Mucosa of descending colon (tissue), 3 donors: Measurements from ENCODE around the gene TRPM3. TPM values are rescaled to one million over a fixed set of nuclear protein-coding genes. Genes with fewer than 3 reads are reported as not detected.
A peak's percentile ranks its signal among the peaks of the same experiment; 100 is the strongest.

ENCODE experiments used
- ATAC-seq: fragments of 200-7000 bp; cut with Tn5 transposase; one replicate; pipeline ENCODE4 v1.9.1; 2020; ENCODE audit warnings: mild to moderate bottlenecking, moderate library complexity
- DNase-seq, 3 donors: peaks; one replicate each; pipeline ENCODE4 v3.0.0-alpha.2; 2020
- H3K36me3 ChIP-seq: fragments of 200-600 bp; one replicate; pipeline ENCODE4 v1.8.0; 2021; ENCODE audit warnings: low read depth, mild to moderate bottlenecking
- H3K4me1 ChIP-seq: fragments of 200-600 bp; one replicate; pipeline ENCODE4 v1.8.0; 2021; ENCODE audit warnings: low read depth, mild to moderate bottlenecking
- H3K4me3 ChIP-seq: fragments of 200-600 bp; one replicate; pipeline ENCODE4 v1.8.0; 2021; ENCODE audit warnings: mild to moderate bottlenecking
- H3K9me3 ChIP-seq: fragments of 200-600 bp; one replicate; pipeline ENCODE4 v1.8.0; 2021; ENCODE audit warnings: mild to moderate bottlenecking
- CTCF ChIP-seq: fragments of 200-600 bp; IDR thresholded peaks from one replicate; pipeline ENCODE4 v1.8.0; 2022; ENCODE audit warnings: antibody characterized with exemption, mild to moderate bottlenecking
- intact Hi-C, 2 donors: fragments of 100-400 bp; cut with DNase I in 1 of 2; cut with micrococcal nuclease in 1 of 2; formaldehyde crosslinking; loops; one replicate each; pipeline versions ENCODE4 v1.11.0 to v1.11.1; 2022; cut with DNase I, micrococcal nuclease
- total RNA-seq, 3 donors: library from RNA; stranded (reverse); fragmentation: NEBNext Ultra II Directional in 2 of 3; extraction: Animal tissue kit (Norgen Biotek cat#: 25700) in 2 of 3; gene quantifications; one replicate each; pipeline versions ENCODE4 v1.2.1 to v1.2.4, GENCODE V29; 2021 to 2023
- donor health status: DM: no; HTN: no; CAD: no; lungs with moderate emphysema.
- donor health status: DM: no; HTN: no; CAD: no.
- donor health status: DM: no; HTN: yes; CAD: no.

Gene TRPM3
- total RNA-seq, 3 donors from 2014 or later = 0.29 to 0.55 (median 0.51) TPM

GRCh38 chr9:70595211-70595610 is 526.2 kb downstream of the TRPM3 start:
- no peak for TF ChIP-seq CTCF
- DNase-seq (no peak), ATAC-seq (no peak)
- no peak overlapping the region for H3K4me3 ChIP-seq
- intact Hi-C loops = loop anchor here in 1 of 2 donors (10.0 kb wide), 1 partner anchor 180 kb away; the partner anchor contains the start of gene KLF9
- no peaks in the 10 kb centered on the region for H3K9me3 ChIP-seq
- H3K4me1 ChIP-seq = no peaks in the 10 kb centered on the region
- H3K36me3 ChIP-seq = no peaks in the 10 kb centered on the region

GRCh38 chr9:70594386-70594944 is 527.0 kb downstream of the TRPM3 start:
- Histone ChIP-seq H3K9me3 (no peaks in the 10 kb centered on the region), H3K4me3 (no peak overlapping the region), H3K4me1 (no peaks in the 10 kb centered on the region), H3K36me3 (no peaks in the 10 kb centered on the region)
- no peak for TF ChIP-seq CTCF
- intact Hi-C loops = loop anchor here in 1 of 2 donors (10.0 kb wide), 1 partner anchor 180 kb away; the partner anchor contains the start of gene KLF9
- ATAC-seq = no peak
- no peak for DNase-seq

- intact Hi-C loops = loop anchor here in 1 of 2 donors (10.0 kb wide), 1 partner anchor 178 kb away; the partner anchor contains the start of gene KLF9
- no peaks in the 10 kb centered on the region for H3K9me3 ChIP-seq
- no peak overlapping the region for H3K4me3 ChIP-seq
- no peak for ATAC-seq
- no peak for DNase-seq
- H3K4me1 ChIP-seq = no peaks in the 10 kb centered on the region
- H3K36me3 ChIP-seq = no peaks in the 10 kb centered on the region
- TF ChIP-seq CTCF = no peak
These were observed 528.2 kb downstream of the TRPM3 start for GRCh38 chr9:70593241-70593640.

GRCh38 chr9:70590315-70590677 is 531.1 kb downstream of the TRPM3 start:
- intact Hi-C loops = loop anchor here in 1 of 2 donors (10.0 kb wide), 1 partner anchor 175 kb away; the partner anchor contains the start of gene KLF9
- no peaks in the 10 kb centered on the region for H3K4me1 ChIP-seq
- no peak overlapping the region for H3K4me3 ChIP-seq
- DNase-seq (no peak), ATAC-seq (no peak)
- TF ChIP-seq CTCF = no peak
- no peaks in the 10 kb centered on the region for H3K9me3 ChIP-seq
- H3K36me3 ChIP-seq = no peaks in the 10 kb centered on the region

- ATAC-seq (peak; percentile 13), DNase-seq (no peak)
- no peaks in the 10 kb centered on the region for H3K4me1 ChIP-seq
- H3K4me3 ChIP-seq = no peak overlapping the region
- H3K9me3 ChIP-seq = no peaks in the 10 kb centered on the region
- intact Hi-C loops = loop anchor here in 1 of 2 donors (10.0 kb wide), 1 partner anchor 175 kb away; the partner anchor contains the start of gene KLF9
- no peaks in the 10 kb centered on the region for H3K36me3 ChIP-seq
- no peak for TF ChIP-seq CTCF
These were observed 531.7 kb downstream of the TRPM3 start for GRCh38 chr9:70589571-70590314.
